Tibial nerve (tissue), 4 donors: ENCODE measurements around the gene PCED1B. TPM values are rescaled to one million over a fixed set of nuclear protein-coding genes. Genes with fewer than 3 reads are reported as not detected.
"Not testable (repeated sequence)": the region's sequence is repeated elsewhere in the genome, so short reads cannot be mapped to it uniquely, and the experiment has no call there.

Experiments used
- DNase-seq, 2 donors: peaks; one replicate each; pipeline ENCODE4 v3.0.0-alpha.2; 2019; ENCODE audit warnings: low spot score in 2 of 2
- H3K27ac ChIP-seq, 4 donors: fragments of 200-600 bp; sonication (generic) in 3 of 4; one replicate each; pipeline ENCODE4 v1.5.1; 2017 to 2019; ENCODE audit warnings: mild to moderate bottlenecking in 1 of 4
- H3K27me3 ChIP-seq, 2 donors: fragments of 200-600 bp; sonication (generic) in 1 of 2; one replicate each; pipeline versions ENCODE4 v1.5.1 to v1.6.0; 2017 to 2019
- H3K36me3 ChIP-seq, 3 donors: fragments of 200-600 bp; sonication (generic); one replicate each; pipeline ENCODE4 v1.5.1; 2018 to 2019
- H3K4me1 ChIP-seq, 4 donors: fragments of 200-600 bp; sonication (generic) in 3 of 4; one replicate each; pipeline ENCODE4 v1.5.1; 2017 to 2019
- H3K4me3 ChIP-seq, 4 donors: fragments of 200-600 bp; sonication (generic) in 3 of 4; one replicate each; pipeline ENCODE4 v1.5.1; 2017 to 2019; ENCODE audit warnings: mild to moderate bottlenecking in 1 of 4, moderate library complexity in 1 of 4
- H3K9me3 ChIP-seq, 4 donors: fragments of 200-600 bp; sonication (generic) in 3 of 4; one replicate each; pipeline ENCODE4 v1.5.1; 2017 to 2019
- EP300 ChIP-seq, 2 donors: sonication (generic); formaldehyde crosslinking; IDR thresholded peaks; one replicate each; pipeline ENCODE4 v1.6.1; 2017; ENCODE audit warnings: antibody characterized with exemption in 2 of 2, mild to moderate bottlenecking in 1 of 2
- POLR2A ChIP-seq, 2 donors: fragments of 450-650 bp; IDR thresholded peaks; one replicate each; pipeline ENCODE4 v1.6.1; 2017; ENCODE audit warnings: antibody characterized with exemption in 2 of 2, mild to moderate bottlenecking in 2 of 2, moderate library complexity in 2 of 2
- WGBS, 2 donors: methylation state at CpG; one replicate each; pipeline ENCODE4 v1.1.5; 2018; 5-methylcytosine and 5-hydroxymethylcytosine counted together
- total RNA-seq, 4 donors: library from RNA; depleted of rRNA; stranded (reverse); fragments of >200 nt; gene quantifications; one replicate each; pipeline ENCODE4 v1.1.0, GENCODE V29; 2016
- TF ChIP-seq, protein P1 (sequence below), 5 experiments: fragments of 200-600 bp in 3 of 5; fragments of 450-650 bp in 2 of 5; sonication (generic) in 3 of 5; IDR thresholded peaks; one replicate each; pipeline ENCODE4 v1.5.1; 2016 to 2019; ENCODE audit warnings: antibody characterized with exemption in 5 of 5, mild to moderate bottlenecking in 3 of 5, moderate library complexity in 2 of 5

The PCED1B gene
- total RNA-seq, 4 donors from 2014 or later, result 0.90 to 2.9 (median 2.2) TPM; not detected in 1

DNA sequence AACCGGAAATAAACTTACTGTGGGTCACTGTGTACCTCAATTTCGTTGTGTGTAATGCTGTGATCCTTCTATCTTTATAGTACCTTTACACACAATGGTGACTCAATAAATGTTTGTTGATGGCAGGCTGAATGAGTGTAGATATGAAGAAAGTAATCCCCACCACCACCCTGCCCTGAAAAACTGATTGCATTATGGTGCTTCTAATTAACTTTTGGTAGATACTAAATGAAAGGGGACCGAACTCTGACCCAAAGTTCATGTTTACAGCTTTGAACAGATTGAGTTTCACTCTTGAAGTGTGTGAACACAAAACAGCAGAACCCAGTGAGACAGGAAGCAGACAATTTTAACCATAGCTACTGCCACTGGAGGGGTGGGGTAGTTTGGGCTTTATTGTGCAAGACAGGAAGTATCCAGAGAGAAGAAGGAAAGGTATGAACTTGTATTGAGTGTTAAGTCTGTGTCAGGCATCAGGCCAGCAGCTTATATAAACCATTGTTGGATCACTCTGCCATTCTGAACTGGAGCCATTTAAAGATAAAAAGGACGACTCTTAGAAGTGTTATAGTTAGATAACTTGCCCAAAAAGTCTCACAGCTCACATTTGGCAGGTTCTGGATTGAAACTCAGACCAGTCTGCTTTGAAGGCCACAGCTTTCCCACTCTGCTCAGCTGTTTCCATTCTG, 197.3 kb downstream of the PCED1B start:
- Histone ChIP-seq H3K9me3 (no peaks in the 10 kb centered on the region), H3K27ac (peak overlapping the region in 2 of 4 donors; percentile 33 to 60), H3K36me3 (no peaks in the 10 kb centered on the region), H3K4me3 (no peak overlapping the region), H3K4me1 (peaks cover 0 to 13% (median 4%) of the 10 kb centered on the region in 4 donors), H3K27me3 (no peaks in the 10 kb centered on the region)
- 58 to 59% methylated on average over 4 of the region's 4 CpGs for WGBS, 2 donors
- TF ChIP-seq, protein P1, sequence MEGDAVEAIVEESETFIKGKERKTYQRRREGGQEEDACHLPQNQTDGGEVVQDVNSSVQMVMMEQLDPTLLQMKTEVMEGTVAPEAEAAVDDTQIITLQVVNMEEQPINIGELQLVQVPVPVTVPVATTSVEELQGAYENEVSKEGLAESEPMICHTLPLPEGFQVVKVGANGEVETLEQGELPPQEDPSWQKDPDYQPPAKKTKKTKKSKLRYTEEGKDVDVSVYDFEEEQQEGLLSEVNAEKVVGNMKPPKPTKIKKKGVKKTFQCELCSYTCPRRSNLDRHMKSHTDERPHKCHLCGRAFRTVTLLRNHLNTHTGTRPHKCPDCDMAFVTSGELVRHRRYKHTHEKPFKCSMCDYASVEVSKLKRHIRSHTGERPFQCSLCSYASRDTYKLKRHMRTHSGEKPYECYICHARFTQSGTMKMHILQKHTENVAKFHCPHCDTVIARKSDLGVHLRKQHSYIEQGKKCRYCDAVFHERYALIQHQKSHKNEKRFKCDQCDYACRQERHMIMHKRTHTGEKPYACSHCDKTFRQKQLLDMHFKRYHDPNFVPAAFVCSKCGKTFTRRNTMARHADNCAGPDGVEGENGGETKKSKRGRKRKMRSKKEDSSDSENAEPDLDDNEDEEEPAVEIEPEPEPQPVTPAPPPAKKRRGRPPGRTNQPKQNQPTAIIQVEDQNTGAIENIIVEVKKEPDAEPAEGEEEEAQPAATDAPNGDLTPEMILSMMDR (IDR thresholded peaks at IDR 0.05), result no peak
- peak in 1 of 2 donors; percentile 10 for TF ChIP-seq EP300 (IDR thresholded peaks at IDR 0.05)
- DNase-seq, result peak in 1 of 2 donors; percentile 6

DNA sequence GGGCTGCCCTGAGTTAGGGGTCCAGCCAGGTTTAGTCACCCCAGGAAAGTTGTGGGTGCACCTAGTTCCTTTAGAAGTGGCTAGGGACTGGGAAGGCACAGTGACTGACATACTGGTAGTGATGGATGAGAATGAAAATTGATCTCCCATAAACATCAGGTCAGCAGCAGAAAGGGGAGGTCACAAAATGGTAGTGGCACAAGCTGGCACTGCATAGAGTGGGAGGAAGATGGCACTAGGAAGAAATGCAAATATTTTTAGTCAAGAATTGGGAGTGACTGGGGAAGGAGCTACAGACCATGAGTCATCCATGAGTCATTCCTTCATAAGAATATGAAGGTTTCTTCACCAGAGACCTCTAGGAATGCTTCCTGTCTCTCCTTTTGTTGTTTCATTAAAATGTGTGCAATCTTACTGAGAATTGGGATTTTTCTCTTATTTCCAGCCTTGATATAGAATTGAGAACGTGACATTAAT, 198.6 kb downstream of the PCED1B start:
- Histone ChIP-seq H3K36me3 (no peaks in the 10 kb centered on the region), H3K4me1 (peaks cover 0 to 13% (median 4%) of the 10 kb centered on the region in 4 donors), H3K4me3 (no peak overlapping the region), H3K27ac (no peak overlapping the region), H3K27me3 (no peaks in the 10 kb centered on the region), H3K9me3 (no peaks in the 10 kb centered on the region)
- no peak for DNase-seq
- 85 to 87% methylated on average over 1 of the region's 1 CpG for WGBS, 2 donors
- TF ChIP-seq, protein P1 (IDR thresholded peaks at IDR 0.05), result no peak
- TF ChIP-seq POLR2A (IDR thresholded peaks at IDR 0.05) (no peak), EP300 (IDR thresholded peaks at IDR 0.05) (no peak)

DNA sequence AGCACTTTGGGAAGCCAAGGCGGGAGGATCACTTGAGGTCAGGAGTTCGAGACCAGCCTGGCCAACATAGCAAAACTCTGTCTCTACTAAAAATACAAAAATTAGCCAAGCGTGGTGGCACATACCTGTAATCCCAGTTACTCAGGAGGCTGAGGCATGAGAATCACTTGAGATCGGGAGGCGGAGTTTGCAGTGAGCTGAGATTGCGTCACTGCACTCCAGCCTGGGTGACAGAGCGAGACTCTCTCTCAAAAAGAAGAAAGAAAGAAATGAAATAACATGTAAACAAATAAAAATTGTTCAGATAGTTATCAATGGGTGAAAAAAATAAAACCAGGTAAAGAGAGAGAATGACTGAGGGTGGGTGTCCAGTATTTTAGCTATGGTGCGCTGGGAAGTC, 200.3 kb downstream of the PCED1B start:
- H3K27me3 ChIP-seq, H3K9me3 ChIP-seq, H3K4me3 ChIP-seq, H3K27ac ChIP-seq, H3K36me3 ChIP-seq, DNase-seq: not testable (repeated sequence)
- whole genome bisulfite sequencing, 2 donors, result 95 to 97% methylated on average over 8 of the region's 8 CpGs
- peaks cover 0 to 13% (median 4%) of the 10 kb centered on the region in 4 donors for H3K4me1 ChIP-seq

DNA sequence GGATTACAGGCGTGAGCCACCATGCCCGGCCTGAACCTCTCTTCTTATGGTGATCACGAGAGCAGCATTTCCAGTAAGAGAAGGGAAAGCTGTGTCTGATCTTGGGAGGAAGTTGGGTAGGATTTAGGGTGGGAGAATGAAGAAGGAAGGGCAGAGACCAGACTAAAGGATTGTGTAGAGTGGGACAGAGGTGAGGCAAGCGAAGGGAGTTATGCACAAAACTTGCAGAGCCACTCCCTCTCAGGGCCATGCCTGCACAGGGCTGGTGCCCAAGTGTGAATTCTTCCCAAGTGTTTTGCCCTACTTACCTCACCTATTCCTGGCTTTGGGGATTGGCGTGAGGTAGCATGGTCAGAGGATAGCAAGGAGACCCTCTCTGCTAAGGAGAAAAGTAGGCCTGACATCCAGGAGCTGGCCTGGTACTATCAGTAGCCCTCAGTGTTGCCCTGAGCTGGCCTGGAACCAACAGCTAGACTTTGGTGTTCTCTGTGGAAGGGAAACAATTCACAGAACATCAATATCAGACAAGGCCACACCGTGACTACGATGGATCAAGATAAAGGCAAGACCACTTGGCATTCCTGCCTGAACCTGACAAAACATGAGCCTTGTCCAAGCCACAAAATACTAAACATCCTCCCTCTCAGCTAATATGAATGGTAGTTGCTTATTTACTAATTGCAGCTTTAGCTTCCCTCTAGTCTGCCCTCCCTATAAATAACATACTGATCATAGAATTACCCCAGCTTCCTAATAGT, 201.3 kb downstream of the PCED1B start:
- WGBS, 2 donors, result 91% methylated on average over 7 of the region's 7 CpGs
- DNase-seq, result no peak
- Histone ChIP-seq H3K9me3 (no peaks in the 10 kb centered on the region), H3K27ac (no peak overlapping the region), H3K27me3 (no peaks in the 10 kb centered on the region), H3K4me1 (peaks cover 0 to 13% (median 4%) of the 10 kb centered on the region in 4 donors), H3K36me3 (no peaks in the 10 kb centered on the region), H3K4me3 (no peak overlapping the region)
- TF ChIP-seq, protein P1 (IDR thresholded peaks at IDR 0.05), result no peak

DNA sequence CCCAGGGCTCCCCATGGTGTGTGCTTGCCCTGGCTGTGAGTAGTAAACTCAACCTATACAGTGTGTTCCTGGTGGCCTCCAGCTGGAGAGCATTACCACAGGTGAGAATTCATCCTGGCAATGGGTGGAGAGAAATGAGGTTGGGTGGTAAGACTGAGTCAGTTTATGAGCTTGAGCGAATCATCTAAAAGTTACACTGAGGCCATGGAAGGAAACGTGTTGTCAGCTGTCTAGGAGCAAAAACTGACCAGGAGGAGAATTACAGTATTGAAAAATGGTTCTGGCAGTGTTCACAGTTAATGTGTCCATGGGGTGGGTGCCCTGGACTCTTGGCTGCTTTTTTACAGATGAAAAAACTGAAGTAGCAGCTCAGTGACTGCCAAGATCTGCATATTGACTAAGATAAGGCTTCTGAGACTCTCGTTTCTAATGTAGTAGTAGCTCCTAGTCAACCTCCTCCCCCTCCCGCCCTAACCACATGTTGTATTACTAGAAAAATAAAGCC, 202.3 kb downstream of the PCED1B start:
- Histone ChIP-seq H3K27me3 (no peaks in the 10 kb centered on the region), H3K9me3 (no peaks in the 10 kb centered on the region), H3K27ac (no peak overlapping the region), H3K4me1 (peaks cover 0 to 13% (median 4%) of the 10 kb centered on the region in 4 donors), H3K36me3 (no peaks in the 10 kb centered on the region), H3K4me3 (no peak overlapping the region)
- TF ChIP-seq, protein P1 (IDR thresholded peaks at IDR 0.05), result no peak
- no peak for TF ChIP-seq POLR2A (IDR thresholded peaks at IDR 0.05)
- TF ChIP-seq EP300 (IDR thresholded peaks at IDR 0.05), result no peak
- DNase-seq, result no peak
- WGBS, 2 donors, result 54 to 60% methylated on average over 4 of the region's 4 CpGs
